GM12873 (cell line): Measurements from ENCODE around the gene TPMT.

Experiments
- TF ChIP-seq, protein P1 (sequence below): IDR thresholded peaks from 2 replicates; pipeline ENCODE4 v1.5.1; 2012; ENCODE audit warnings: low read depth, mild to moderate bottlenecking, moderate library complexity, low read length, control low read depth; ENCODE audit not compliant: insufficient read depth; ENCODE audit errors: missing control alignments

Gene TPMT

DNA sequence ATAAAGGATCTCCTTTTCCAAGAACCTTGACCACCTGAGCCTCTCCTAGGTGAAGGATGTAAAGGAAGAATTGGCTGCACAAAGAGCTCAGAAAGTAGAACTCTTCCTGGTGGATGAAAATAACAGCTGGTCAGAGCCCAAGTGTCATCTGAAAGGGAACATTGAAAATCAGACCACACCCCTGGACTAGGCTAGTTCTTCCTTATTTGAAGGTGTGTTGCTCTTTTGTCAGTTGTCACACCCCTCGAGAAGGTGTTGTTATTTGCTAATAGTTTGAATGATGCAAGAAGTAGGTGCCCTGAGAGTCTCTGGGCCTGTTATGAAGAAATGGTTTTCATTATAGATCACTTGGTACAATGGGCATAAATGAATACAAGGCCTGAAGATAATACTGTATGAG, 63.5 kb downstream of the TPMT start:
- TF ChIP-seq, protein P1, sequence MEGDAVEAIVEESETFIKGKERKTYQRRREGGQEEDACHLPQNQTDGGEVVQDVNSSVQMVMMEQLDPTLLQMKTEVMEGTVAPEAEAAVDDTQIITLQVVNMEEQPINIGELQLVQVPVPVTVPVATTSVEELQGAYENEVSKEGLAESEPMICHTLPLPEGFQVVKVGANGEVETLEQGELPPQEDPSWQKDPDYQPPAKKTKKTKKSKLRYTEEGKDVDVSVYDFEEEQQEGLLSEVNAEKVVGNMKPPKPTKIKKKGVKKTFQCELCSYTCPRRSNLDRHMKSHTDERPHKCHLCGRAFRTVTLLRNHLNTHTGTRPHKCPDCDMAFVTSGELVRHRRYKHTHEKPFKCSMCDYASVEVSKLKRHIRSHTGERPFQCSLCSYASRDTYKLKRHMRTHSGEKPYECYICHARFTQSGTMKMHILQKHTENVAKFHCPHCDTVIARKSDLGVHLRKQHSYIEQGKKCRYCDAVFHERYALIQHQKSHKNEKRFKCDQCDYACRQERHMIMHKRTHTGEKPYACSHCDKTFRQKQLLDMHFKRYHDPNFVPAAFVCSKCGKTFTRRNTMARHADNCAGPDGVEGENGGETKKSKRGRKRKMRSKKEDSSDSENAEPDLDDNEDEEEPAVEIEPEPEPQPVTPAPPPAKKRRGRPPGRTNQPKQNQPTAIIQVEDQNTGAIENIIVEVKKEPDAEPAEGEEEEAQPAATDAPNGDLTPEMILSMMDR = no peak

DNA sequence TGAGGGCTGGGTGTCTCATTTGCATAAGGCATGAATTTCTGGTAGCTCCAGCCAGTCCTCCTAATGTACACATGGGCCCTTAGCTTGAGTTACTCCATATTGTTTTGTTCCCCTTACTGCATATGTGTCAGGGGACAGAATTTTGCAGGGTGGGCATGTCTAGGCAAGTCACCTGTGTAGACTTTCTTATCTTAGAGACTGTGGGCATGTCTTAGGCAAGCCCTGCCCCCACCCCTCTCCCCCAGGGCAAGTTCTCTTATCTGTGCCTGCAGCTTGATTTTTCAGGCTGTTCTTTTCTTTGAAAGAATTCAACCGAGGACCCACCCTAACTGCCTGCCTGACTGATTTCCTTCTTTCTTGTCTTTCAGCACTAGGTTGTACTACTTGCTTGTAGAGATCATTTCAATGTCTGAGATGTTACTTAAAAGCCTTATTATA, 64.5 kb downstream of the TPMT start:
- TF ChIP-seq, protein P1 = no peak

DNA sequence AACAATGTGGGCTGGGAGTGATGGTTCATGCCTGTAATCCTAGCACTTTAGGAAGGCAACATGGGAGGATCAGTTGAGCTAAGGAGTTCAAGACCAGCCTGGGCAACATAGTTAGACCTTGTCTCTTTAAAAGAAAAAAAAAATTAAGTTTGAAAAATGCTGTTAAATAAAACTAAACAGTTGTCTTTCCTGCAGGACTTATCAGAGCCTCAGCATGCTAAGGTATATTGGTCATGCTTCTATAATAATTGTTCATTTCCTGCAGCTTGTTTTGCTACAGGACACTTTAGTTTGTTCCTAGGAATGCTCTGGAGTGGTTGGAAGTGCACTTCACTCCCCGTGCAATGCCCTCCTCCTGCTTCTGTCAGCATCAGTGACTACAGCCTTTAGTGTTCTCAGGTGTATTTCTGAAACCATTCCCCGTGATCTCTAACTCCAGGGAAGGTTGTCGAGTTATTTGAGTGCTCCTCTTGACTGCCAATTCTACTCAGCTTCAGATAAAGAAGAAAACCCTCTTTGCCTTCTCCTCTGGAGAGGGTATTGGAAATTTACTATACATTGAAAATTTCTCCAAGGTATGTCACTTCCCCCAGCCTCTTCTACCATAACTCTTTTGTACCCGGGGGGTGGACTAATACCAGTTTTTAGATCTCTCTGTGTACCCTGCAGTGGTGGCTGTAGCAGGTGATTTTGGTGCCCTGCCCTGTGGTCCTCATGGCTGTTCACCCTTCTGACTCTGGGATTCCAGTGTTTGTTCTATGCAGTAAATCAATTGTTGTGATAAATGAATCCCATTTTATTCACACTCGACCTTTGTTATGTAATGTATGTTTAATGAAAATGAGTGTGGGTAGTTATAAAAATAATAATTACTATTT, 66.2 kb downstream of the TPMT start:
- TF ChIP-seq, protein P1 = no peak

DNA sequence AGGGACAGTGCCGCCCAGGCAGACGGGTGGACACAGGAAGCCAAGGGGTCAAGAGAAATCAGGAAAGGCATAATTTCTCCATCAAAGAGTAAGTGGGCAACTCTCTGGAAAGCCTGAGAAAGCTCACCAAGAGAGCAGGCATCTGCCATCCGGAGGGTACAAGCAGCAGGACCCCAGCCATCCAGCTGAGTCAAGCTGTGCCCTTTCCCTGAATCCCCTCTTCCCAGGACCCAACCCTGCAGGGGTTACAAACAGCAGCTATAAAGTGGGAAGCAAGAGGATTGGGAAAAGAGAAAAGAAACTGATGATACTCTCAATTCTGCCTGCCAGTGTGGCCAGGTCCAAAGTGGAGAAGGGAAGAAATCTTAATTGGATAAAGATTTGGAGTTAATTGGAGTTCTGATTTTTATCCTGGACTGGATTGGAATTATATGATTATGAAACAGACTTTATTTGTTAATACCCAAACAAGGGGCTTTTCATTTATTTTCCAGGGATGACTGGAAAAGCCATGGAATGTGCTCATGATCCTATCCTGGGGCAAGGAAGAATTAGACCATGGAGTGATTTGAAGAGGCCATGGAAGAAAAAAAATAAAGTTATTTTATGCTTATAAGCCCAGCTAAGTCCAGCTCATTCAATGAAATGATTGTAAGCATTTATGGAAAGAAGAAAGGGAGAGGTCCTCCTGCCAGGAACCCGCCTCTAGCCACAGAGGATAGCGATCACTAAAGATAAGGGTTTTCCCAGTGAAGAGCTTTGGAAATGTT, 67.3 kb downstream of the TPMT start:
- TF ChIP-seq, protein P1 = no peak

DNA sequence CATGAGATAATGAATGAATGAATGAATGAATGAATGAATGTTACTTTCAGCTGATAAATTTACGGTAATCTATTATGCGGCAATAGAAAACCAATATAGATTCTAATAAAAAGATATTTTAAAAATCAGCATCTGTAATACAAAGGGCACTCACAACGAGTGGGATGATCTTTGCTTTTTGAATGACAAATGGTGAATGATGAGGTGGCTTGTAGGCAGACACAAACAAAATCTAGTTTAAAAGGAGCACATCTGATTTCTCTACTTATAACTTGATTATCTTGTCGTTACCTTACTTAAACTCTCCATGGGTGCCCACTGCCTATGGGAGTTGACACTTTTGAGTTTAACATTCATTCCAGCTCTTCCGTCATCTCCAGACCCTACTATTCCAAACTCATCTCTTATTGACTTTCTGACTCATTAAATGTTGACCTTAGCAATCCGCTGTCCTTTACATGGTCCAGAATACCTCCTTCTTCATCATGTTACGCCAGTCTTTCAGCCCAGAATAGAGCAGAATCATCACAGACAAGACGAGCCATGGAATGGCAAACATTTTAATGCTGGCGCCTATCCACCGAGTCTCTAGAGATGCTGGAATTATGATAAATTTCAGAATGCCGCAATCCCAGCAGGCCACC, 73.7 kb downstream of the TPMT start:
- TF ChIP-seq, protein P1 = no peak

DNA sequence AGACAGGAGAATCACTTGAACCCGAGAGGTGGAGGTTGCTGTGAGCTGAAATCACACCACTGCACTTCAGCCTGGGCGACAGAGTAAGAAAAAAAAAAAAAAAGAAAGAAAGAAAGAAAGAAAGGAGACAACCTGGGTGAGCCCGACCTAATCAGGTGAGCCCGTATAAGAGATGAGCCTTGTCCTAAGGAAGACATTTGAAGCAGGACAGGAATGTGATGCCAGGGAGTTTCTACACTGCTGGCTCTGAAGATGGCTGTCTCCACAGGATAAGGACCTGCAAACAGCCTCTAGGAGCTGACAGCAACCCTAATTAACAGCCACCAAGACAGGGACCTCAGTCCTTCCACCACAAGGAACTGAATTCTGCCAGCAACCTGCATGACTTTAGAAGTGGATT, 74.3 kb downstream of the TPMT start:
- TF ChIP-seq, protein P1 = no peak

DNA sequence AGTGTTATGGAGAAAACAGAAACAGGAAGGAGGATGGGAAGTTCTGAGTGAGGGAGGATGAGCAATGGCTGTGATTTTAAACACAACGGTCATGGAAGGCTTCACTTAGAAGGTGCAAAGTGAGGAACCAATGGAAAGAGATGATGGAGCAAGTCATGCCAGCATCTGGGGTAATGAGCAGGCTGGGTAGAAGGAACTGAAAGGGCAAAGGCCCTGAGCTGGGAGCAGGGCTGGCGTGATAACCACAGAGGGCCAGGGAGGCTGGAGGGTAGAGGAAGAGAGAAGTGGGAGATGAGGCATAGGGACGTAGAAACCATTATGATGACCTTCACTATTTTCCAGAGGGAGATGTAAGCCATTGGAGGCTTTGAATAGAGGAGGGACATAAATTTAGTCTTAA, 76.0 kb downstream of the TPMT start:
- TF ChIP-seq, protein P1 = no peak
